B cell (primary cell): ENCODE measurements around the gene UMAD1. TPM values are rescaled to one million over a fixed set of nuclear protein-coding genes. Genes with fewer than 3 reads are reported as not detected.

ENCODE experiments used
- ATAC-seq: fragments of 200-7000 bp; cut with Tn5 transposase; one replicate; pipeline ENCODE4 v1.10.0; 2021; ENCODE audit warnings: low read depth, mild to moderate bottlenecking, moderate number of reproducible peaks, moderate library complexity
- CTCF ChIA-PET: fragments of 350-600 bp; sonication (Branson Sonifier 250); formaldehyde crosslinking; loops from one replicate; lab custom pipeline; 2021; ENCODE audit warnings: antibody characterized with exemption, inconsistent platforms; lab: Charles Lee
- POLR2A ChIA-PET: fragments of 350-600 bp; sonication (Branson Sonifier 250); formaldehyde crosslinking; loops from one replicate; lab custom pipeline; 2021; ENCODE audit warnings: antibody characterized with exemption; lab: Charles Lee
- DNase-seq: peaks from one replicate; pipeline ENCODE4 v3.0.0; 2013
- H2AFZ ChIP-seq: 2 replicates; pipeline ENCODE4 v1.6.1; 2012; ENCODE audit warnings: mild to moderate bottlenecking, low read depth, low read length; ENCODE audit not compliant: insufficient read depth, poor library complexity, severe bottlenecking
- H3K27ac ChIP-seq, 2 donors: 1 replicate in 1 of 2; 2 replicates in 1 of 2; pipeline ENCODE4 v1.5.1; 2012 to 2013; ENCODE audit warnings: low read length in 2 of 2, mild to moderate bottlenecking in 2 of 2, moderate library complexity in 1 of 2
- H3K27me3 ChIP-seq, 4 experiments: fragments of 200-600 bp in 1 of 4; sonication (generic) in 1 of 4; replicated peaks in 1 of 4; 1 replicate in 2 of 4; 2 replicates in 2 of 4; pipeline versions ENCODE4 v1.6.1 to v1.7.0; 2013 to 2016; ENCODE audit warnings: low read length in 3 of 4, mild to moderate bottlenecking in 2 of 4, mixed read lengths in 1 of 4, moderate library complexity in 1 of 4; ENCODE audit not compliant: insufficient read depth in 4 of 4, control insufficient read depth in 3 of 4; ENCODE audit errors: control extremely low read depth in 1 of 4
- H3K36me3 ChIP-seq, 2 experiments: replicated peaks in 1 of 2; 1 replicate in 1 of 2; 2 replicates in 1 of 2; pipeline versions ENCODE4 v1.6.1 to v1.7.1; 2013; ENCODE audit warnings: low read length in 1 of 2; ENCODE audit not compliant: insufficient read depth in 2 of 2, control insufficient read depth in 1 of 2; ENCODE audit errors: control extremely low read depth in 1 of 2, extremely low read depth in 1 of 2
- H3K4me1 ChIP-seq, 2 donors: fragments of 200-600 bp in 1 of 2; sonication (generic) in 1 of 2; 1 replicate in 1 of 2; 2 replicates in 1 of 2; pipeline versions ENCODE4 v1.5.1 to v1.6.1; 2013 to 2017; ENCODE audit warnings: low read length in 2 of 2; ENCODE audit not compliant: control insufficient read depth in 2 of 2, insufficient read depth in 2 of 2
- H3K4me2 ChIP-seq: replicated peaks from 2 replicates; pipeline ENCODE3; 2012; ENCODE audit warnings: mild to moderate bottlenecking, low read depth, low read length; ENCODE audit not compliant: poor library complexity, severe bottlenecking
- H3K4me3 ChIP-seq, 5 experiments: fragments of 200-600 bp in 1 of 5; sonication (generic) in 1 of 5; 1 replicate in 3 of 5; 2 replicates in 2 of 5; pipeline versions ENCODE4 v1.5.1 to v1.7.0; 2011 to 2016; ENCODE audit warnings: low read length in 4 of 5, mild to moderate bottlenecking in 4 of 5, low read depth in 2 of 5, control low read depth in 1 of 5, moderate library complexity in 1 of 5; ENCODE audit not compliant: insufficient read depth in 1 of 5; ENCODE audit errors: control extremely low read depth in 1 of 5, extremely low read depth in 1 of 5
- H3K79me2 ChIP-seq: fragments of 200-600 bp; sonication (generic); one replicate; pipeline ENCODE4 v1.6.0; 2016; ENCODE audit warnings: low read length; ENCODE audit not compliant: control insufficient read depth, insufficient read depth
- H3K9ac ChIP-seq: fragments of 200-600 bp; sonication (generic); 2 replicates; pipeline ENCODE4 v1.6.1; 2017; ENCODE audit warnings: mild to moderate bottlenecking, low read length, moderate library complexity
- H3K9me3 ChIP-seq, 3 donors: one replicate each; pipeline versions ENCODE4 v1.6.1 to v1.7.1; 2013; ENCODE audit warnings: low read length in 2 of 3; ENCODE audit not compliant: control insufficient read depth in 2 of 3, insufficient read depth in 1 of 3; ENCODE audit errors: control extremely low read depth in 1 of 3
- H4K20me1 ChIP-seq: 2 replicates; pipeline ENCODE4 v1.6.0; 2012; ENCODE audit warnings: mild to moderate bottlenecking, low read length; ENCODE audit not compliant: insufficient read depth, control insufficient read depth, poor library complexity, severe bottlenecking
- H3K27ac Mint-ChIP-seq: one replicate; pipeline ENCODE4 v1.8.0; 2021; ENCODE audit warnings: mixed read lengths
- H3K27me3 Mint-ChIP-seq: one replicate; pipeline ENCODE4 v1.8.0; 2021; ENCODE audit warnings: mixed read lengths
- H3K4me1 Mint-ChIP-seq: one replicate; pipeline ENCODE4 v1.8.0; 2021; ENCODE audit warnings: mixed read lengths
- H3K4me3 Mint-ChIP-seq: one replicate; pipeline ENCODE4 v1.8.0; 2021; ENCODE audit warnings: mixed read lengths
- H3K9me3 Mint-ChIP-seq: one replicate; pipeline ENCODE4 v1.8.0; 2022; ENCODE audit warnings: mixed read lengths; ENCODE audit not compliant: insufficient read depth
- EZH2 ChIP-seq: IDR thresholded peaks from 2 replicates; pipeline ENCODE4 v1.6.1; 2012; ENCODE audit warnings: borderline replicate concordance, low read depth, mild to moderate bottlenecking, moderate library complexity, low read length; ENCODE audit not compliant: insufficient read depth, poor library complexity, severe bottlenecking
- WGBS: methylation state at CpG from one replicate; pipeline ENCODE4 v1.1.5; 2013; ENCODE audit warnings: missing lambda C conversion rate; ENCODE audit not compliant: insufficient coverage; 5-methylcytosine and 5-hydroxymethylcytosine counted together
- intact Hi-C: fragments of 100-400 bp; cut with micrococcal nuclease; formaldehyde crosslinking; loops from one replicate; pipeline ENCODE4 v1.10.0; 2022
- polyA plus RNA-seq: library from polyadenylated mRNA; depleted of rRNA; stranded (reverse); fragments of >200 nt; gene quantifications from 2 replicates; pipeline ENCODE4 v1.2.3, GENCODE V29; 2012
- total RNA-seq, 2 donors: library from RNA; stranded (reverse); fragments of 120-200 nt in 1 of 2; gene quantifications; 1 replicate in 1 of 2; 2 replicates in 1 of 2; pipeline versions ENCODE4 v1.2.3 to v1.2.4, GENCODE V29; 2013 to 2022
- TF ChIP-seq, protein P1 (sequence below): fragments of 200-600 bp; IDR thresholded peaks from one replicate; pipeline ENCODE4 v1.8.0; 2022; ENCODE audit warnings: antibody characterized with exemption, mild to moderate bottlenecking

UMAD1 gene
- total and polyA plus RNA-seq, 2 donors (not counting 1 experiment from before 2014, with no cell fraction given): 11.6 to 25.9 TPM

DNA sequence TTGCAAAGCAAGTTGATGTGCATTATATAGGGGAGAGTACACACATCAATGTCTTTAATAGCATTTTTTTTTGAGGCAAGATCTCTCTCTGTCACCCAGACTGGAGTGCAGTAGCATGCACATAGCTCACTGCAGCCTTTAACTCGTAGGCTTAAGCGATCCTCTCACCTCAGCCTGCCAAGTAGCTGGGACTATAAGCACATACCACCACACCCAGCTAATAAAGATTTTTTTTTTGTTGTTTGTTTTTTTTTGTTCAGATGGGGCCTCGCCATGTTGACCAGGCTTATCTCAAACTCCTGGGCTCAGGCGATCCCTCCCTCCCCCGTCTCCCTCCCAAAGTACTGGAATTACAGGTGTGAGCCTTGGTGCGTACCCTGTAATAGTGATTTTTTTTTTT is 1.5 kb downstream of the UMAD1 start:
- intact Hi-C loops: loop anchor here (5.0 kb wide), 1 partner anchor 120 kb away; no protein-coding TSS in a partner anchor
- H3K9me3 Mint-ChIP-seq: no peaks in the 10 kb centered on the region
- no peak overlapping the region for H3K27ac Mint-ChIP-seq
- TF ChIP-seq, protein P1, sequence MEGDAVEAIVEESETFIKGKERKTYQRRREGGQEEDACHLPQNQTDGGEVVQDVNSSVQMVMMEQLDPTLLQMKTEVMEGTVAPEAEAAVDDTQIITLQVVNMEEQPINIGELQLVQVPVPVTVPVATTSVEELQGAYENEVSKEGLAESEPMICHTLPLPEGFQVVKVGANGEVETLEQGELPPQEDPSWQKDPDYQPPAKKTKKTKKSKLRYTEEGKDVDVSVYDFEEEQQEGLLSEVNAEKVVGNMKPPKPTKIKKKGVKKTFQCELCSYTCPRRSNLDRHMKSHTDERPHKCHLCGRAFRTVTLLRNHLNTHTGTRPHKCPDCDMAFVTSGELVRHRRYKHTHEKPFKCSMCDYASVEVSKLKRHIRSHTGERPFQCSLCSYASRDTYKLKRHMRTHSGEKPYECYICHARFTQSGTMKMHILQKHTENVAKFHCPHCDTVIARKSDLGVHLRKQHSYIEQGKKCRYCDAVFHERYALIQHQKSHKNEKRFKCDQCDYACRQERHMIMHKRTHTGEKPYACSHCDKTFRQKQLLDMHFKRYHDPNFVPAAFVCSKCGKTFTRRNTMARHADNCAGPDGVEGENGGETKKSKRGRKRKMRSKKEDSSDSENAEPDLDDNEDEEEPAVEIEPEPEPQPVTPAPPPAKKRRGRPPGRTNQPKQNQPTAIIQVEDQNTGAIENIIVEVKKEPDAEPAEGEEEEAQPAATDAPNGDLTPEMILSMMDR: no peak
- Histone ChIP-seq H3K9me3 (peaks cover 0 to 4% (median 0%) of the 10 kb centered on the region in 3 donors), H3K4me3 (peak overlapping the region in 1 of 5 experiments; percentile 99), H3K4me2 (peak overlapping the region; percentile 80), H3K36me3 (peaks cover 0 to 1% of the 10 kb centered on the region in 2 experiments), H3K4me1 (peaks cover 15 to 17% of the 10 kb centered on the region in 2 donors), H3K27ac (no peak overlapping the region), H3K9ac (no peak overlapping the region), H3K27me3 (no peaks in the 10 kb centered on the region), H3K79me2 (peaks cover 69% of the 10 kb centered on the region), H2AFZ (no peak overlapping the region), H4K20me1 (peaks cover 12% of the 10 kb centered on the region)
- DNase-seq: no peak
- ATAC-seq: no peak
- POLR2A ChIA-PET: no interaction called here
- no peaks in the 10 kb centered on the region for H3K27me3 Mint-ChIP-seq
- CTCF ChIA-PET: interaction anchor here (5.0 kb wide), 1 partner anchor 547 kb away, joined by 22 read pairs; no protein-coding TSS in a partner anchor
- no CpG with 5 or more reads among the region's 6 CpGs for WGBS
- peak overlapping the region; percentile 87 for H3K4me3 Mint-ChIP-seq
- H3K4me1 Mint-ChIP-seq: peaks cover 48% of the 10 kb centered on the region

DNA sequence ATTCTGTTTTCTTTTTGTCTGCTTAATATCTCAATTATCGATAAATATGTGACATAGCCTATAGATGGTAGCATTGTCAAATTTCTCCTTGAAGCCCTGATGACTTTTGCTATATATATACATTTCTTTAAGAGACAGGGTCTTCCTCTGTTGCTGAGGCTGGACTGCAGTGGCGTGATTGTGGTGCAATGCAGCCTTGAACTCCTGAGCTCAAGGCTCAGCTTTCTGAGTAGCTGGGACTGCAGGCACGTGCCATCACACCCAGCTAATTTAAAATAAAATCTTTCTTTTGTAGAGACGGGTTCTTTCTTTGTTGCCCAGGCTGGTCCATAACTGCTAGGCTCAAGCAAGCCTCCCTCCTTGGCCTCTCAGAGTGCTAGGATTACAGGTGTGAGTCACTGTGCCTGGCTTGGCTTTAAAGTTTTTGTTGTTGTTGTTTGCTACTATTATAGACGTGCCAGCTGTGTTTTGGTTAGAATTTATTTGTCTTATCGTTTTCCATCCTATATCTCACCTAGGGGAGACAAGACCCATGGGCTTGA is 7.0 kb downstream of the UMAD1 start:
- intact Hi-C loops: no loop called here
- CTCF ChIA-PET: no interaction called here
- no peak overlapping the region for H3K4me3 ChIP-seq
- H3K27ac ChIP-seq: no peak overlapping the region
- H2AFZ ChIP-seq: no peak overlapping the region
- Mint-ChIP-seq H3K27me3 (no peaks in the 10 kb centered on the region), H3K9me3 (no peaks in the 10 kb centered on the region), H3K4me1 (peaks cover 44% of the 10 kb centered on the region), H3K27ac (no peak overlapping the region), H3K4me3 (no peak overlapping the region)
- H3K79me2 ChIP-seq: peaks cover 98% of the 10 kb centered on the region
- TF ChIP-seq, protein P1: no peak
- no peak for TF ChIP-seq EZH2
- no peaks in the 10 kb centered on the region for H3K4me1 ChIP-seq
- H3K9ac ChIP-seq: no peak overlapping the region
- POLR2A ChIA-PET: no interaction called here
- DNase-seq: no peak
- H3K9me3 ChIP-seq: peaks cover 0 to 4% (median 0%) of the 10 kb centered on the region in 3 donors
- ATAC-seq: no peak
- WGBS: no CpG with 5 or more reads among the region's 6 CpGs
- H4K20me1 ChIP-seq: peaks cover 55% of the 10 kb centered on the region
- H3K4me2 ChIP-seq: no peak overlapping the region
- no peaks in the 10 kb centered on the region for H3K27me3 ChIP-seq
- no peaks in the 10 kb centered on the region for H3K36me3 ChIP-seq
